ENCODE data around the gene STX1A. TPM values are rescaled to one million over a fixed set of nuclear protein-coding genes. Genes with fewer than 3 reads are reported as not detected.

The STX1A gene
- total and polyA plus RNA-seq, 2 of the 4 experiments (the other 2 are of a cell fraction), result 9.3 to 22.0 TPM

DNA sequence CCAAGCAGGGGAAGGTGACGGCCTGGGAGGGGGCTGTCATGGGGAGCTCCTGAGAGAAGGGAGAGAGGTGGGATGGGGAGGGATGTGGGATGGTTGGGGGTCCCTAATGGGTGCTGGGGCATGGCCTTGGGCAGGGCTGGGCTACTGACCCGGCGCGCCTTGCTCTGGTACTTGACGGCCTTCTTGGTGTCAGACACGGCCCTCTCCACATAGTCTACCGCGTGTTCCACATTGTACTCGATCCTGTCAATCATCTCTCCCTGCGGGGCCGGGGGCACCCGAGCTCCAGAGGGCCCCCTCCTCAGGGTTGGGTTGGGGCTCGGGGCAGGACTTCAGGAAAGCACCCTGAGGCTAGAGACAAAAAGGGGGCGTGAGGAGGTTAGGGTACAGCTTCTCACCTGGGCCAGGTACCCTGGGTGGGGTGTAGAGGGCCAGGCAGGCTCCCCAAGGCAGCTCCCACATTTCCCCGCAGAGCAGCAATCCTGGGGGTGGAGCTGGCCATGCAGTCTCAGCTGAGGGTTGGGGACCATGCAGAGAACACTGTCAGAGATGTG lies 18.8 kb downstream of the STX1A start:
- no peak overlapping the region for H2BK120ac ChIP-seq (ENCODE audit: low read depth, low read length)
- dilution Hi-C loops (cut with HindIII; ENCODE audit: low sequenced_read_pairs, unreplicated experiment) (no loop called here), intact Hi-C loops (cut with micrococcal nuclease) (no loop called here), in situ Hi-C loops (cut with MboI; ENCODE audit: low sequenced_read_pairs) (no loop called here)
- H2AFZ ChIP-seq (replicated peaks; ENCODE audit: low read length, poor library complexity), result no peak overlapping the region
- no peak overlapping the region for H2AK5ac ChIP-seq (ENCODE audit: low read depth, low read length)
- H3K9me3 ChIP-seq (ENCODE audit: control insufficient read depth, insufficient read depth, low read length), result no peaks in the 10 kb centered on the region
- ChIA-PET CTCF (interaction anchor here (0.7 to 0.8 kb wide), 2 partner anchors 17 to 84 kb away, joined by 3 read pairs; no protein-coding TSS in a partner anchor), POLR2A (ENCODE audit: unreplicated experiment) (no interaction called here)
- no peak overlapping the region for H2BK5ac ChIP-seq (ENCODE audit: low read depth, low read length, poor library complexity, severe bottlenecking)
- H4K20me1 ChIP-seq (ENCODE audit: insufficient read depth, low read length), result peaks cover 28% of the 10 kb centered on the region
- H3K27ac ChIP-seq (ENCODE audit: insufficient read depth, low read length), result no peak overlapping the region
- H3K4me2 ChIP-seq (ENCODE audit: low read depth, low read length), result no peak overlapping the region
- no peak overlapping the region for H3K56ac ChIP-seq (ENCODE audit: extremely low read depth, insufficient read depth, low read length)
- no peak overlapping the region for H3K18ac ChIP-seq (ENCODE audit: low read depth, low read length)
- H3K36me3 ChIP-seq (ENCODE audit: control insufficient read depth, insufficient read depth, low read length), result peaks cover 69% of the 10 kb centered on the region
- WGBS, 2 experiments (ENCODE audit: extremely low coverage in 2 of 2, insufficient read length in 1 of 2), result 80% methylated on average over 1 of the region's 15 CpGs; no CpG with 5 or more reads in 1 of the 2 experiments
- no peak overlapping the region for H4K5ac ChIP-seq (ENCODE audit: low read depth, low read length)
- H3K4me3 ChIP-seq (ENCODE audit: insufficient read depth, low read depth, low read length), result no peak overlapping the region
- BruUV-seq (replicated peaks), result no TSS peak
- H3K4me1 ChIP-seq (ENCODE audit: control insufficient read depth, insufficient read depth, low read length), result peaks cover 8% of the 10 kb centered on the region; the same call in 1 of the 2 replicates
- no peak overlapping the region for H2BK20ac ChIP-seq (ENCODE audit: low read depth, low read length)
- H4K91ac ChIP-seq (ENCODE audit: insufficient read depth, low read depth, low read length), result no peak overlapping the region
- H3K23ac ChIP-seq (ENCODE audit: low read depth, low read length), result no peak overlapping the region
- no peak for TF ChIP-seq MXI1 (IDR thresholded peaks at IDR 0.05; ENCODE audit: borderline replicate concordance, low read depth, low read length)
- no peak for TF ChIP-seq NFE2L2 (IDR thresholded peaks at IDR 0.05; ENCODE audit: low read depth, low read length)
- no peak for TF ChIP-seq POLR2A (IDR thresholded peaks at IDR 0.05; ENCODE audit: low read depth, low read length)
- no peak for TF ChIP-seq MAZ (IDR thresholded peaks at IDR 0.05; ENCODE audit: borderline replicate concordance, low read depth, low read length)
- TF ChIP-seq, protein P1, sequence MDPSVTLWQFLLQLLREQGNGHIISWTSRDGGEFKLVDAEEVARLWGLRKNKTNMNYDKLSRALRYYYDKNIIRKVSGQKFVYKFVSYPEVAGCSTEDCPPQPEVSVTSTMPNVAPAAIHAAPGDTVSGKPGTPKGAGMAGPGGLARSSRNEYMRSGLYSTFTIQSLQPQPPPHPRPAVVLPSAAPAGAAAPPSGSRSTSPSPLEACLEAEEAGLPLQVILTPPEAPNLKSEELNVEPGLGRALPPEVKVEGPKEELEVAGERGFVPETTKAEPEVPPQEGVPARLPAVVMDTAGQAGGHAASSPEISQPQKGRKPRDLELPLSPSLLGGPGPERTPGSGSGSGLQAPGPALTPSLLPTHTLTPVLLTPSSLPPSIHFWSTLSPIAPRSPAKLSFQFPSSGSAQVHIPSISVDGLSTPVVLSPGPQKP (IDR thresholded peaks at IDR 0.05; ENCODE audit: borderline replicate concordance, low read depth, low read length), result no peak
- no peak for TF ChIP-seq RFX5 (IDR thresholded peaks at IDR 0.05; ENCODE audit: low read depth, low read length)
- no peak for TF ChIP-seq CHD1 (IDR thresholded peaks at IDR 0.05; ENCODE audit: low read depth, low read length)
- TF ChIP-seq BHLHE40 (IDR thresholded peaks at IDR 0.05; ENCODE audit: low read depth, low read length), result no peak
- TF ChIP-seq RCOR1 (IDR thresholded peaks at IDR 0.05; ENCODE audit: insufficient replicate concordance, low read length), result no peak
- no peak for TF ChIP-seq MAFK (IDR thresholded peaks at IDR 0.05; ENCODE audit: low read depth, low read length)
- no peak for TF ChIP-seq RAD21 (IDR thresholded peaks at IDR 0.05; ENCODE audit: low read length)
- no peak for TF ChIP-seq SMC3 (IDR thresholded peaks at IDR 0.05; ENCODE audit: low read depth, low read length)
- no peak for TF ChIP-seq CEBPB (IDR thresholded peaks at IDR 0.05; ENCODE audit: low read depth, low read length)
- no peak for TF ChIP-seq FOS (IDR thresholded peaks at IDR 0.05; ENCODE audit: low read depth, low read length)
- TF ChIP-seq, protein P2, sequence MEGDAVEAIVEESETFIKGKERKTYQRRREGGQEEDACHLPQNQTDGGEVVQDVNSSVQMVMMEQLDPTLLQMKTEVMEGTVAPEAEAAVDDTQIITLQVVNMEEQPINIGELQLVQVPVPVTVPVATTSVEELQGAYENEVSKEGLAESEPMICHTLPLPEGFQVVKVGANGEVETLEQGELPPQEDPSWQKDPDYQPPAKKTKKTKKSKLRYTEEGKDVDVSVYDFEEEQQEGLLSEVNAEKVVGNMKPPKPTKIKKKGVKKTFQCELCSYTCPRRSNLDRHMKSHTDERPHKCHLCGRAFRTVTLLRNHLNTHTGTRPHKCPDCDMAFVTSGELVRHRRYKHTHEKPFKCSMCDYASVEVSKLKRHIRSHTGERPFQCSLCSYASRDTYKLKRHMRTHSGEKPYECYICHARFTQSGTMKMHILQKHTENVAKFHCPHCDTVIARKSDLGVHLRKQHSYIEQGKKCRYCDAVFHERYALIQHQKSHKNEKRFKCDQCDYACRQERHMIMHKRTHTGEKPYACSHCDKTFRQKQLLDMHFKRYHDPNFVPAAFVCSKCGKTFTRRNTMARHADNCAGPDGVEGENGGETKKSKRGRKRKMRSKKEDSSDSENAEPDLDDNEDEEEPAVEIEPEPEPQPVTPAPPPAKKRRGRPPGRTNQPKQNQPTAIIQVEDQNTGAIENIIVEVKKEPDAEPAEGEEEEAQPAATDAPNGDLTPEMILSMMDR (conservative IDR thresholded peaks at IDR 0.05; ENCODE audit: low read depth, low read length), result no peak
- TF ChIP-seq, protein P3, sequence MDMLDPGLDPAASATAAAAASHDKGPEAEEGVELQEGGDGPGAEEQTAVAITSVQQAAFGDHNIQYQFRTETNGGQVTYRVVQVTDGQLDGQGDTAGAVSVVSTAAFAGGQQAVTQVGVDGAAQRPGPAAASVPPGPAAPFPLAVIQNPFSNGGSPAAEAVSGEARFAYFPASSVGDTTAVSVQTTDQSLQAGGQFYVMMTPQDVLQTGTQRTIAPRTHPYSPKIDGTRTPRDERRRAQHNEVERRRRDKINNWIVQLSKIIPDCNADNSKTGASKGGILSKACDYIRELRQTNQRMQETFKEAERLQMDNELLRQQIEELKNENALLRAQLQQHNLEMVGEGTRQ (IDR thresholded peaks at IDR 0.05; ENCODE audit: low read depth, low read length), result no peak
- H3K9me1 ChIP-seq (ENCODE audit: insufficient read depth, low read length), result 0 out of 2 replicates have a peak, but pooled peaks cover 4% of the 10 kb centered on the region
- ATAC-seq (ENCODE audit: low read depth) (no peak), DNase-seq (no peak)
- H3K79me1 ChIP-seq (ENCODE audit: low read depth in 1 of 2, low read length in 2 of 2), result peaks cover 0 to 17% of the 10 kb centered on the region in 2 experiments; a peak in 2 of 4 replicates
- no peak overlapping the region for H2AK9ac ChIP-seq (replicated peaks; ENCODE audit: low read depth, low read length, poor library complexity)
- H4K8ac ChIP-seq (ENCODE audit: low read depth in 2 of 2, low read length in 2 of 2), result no peak overlapping the region
- no peak overlapping the region for H3K4ac ChIP-seq (ENCODE audit: low read depth, low read length)
- no peak overlapping the region for H2BK15ac ChIP-seq (ENCODE audit: low read depth, low read length)
- no peaks in the 10 kb centered on the region for H3K27me3 ChIP-seq (ENCODE audit: control insufficient read depth, insufficient read depth, low read length)
- H3K9ac ChIP-seq (ENCODE audit: low read depth, low read length), result no peak overlapping the region
- H3K14ac ChIP-seq (replicated peaks; ENCODE audit: low read depth, low read length), result no peak overlapping the region
